Measurements from ENCODE around the gene CBX8.
A peak's percentile ranks its signal among the peaks of the same experiment; 100 is the strongest.

Gene CBX8

GRCh38 chr17:79796763-79797491 lies at the start of gene CBX8:
Gene CBX8 (minus strand): TSS chr17:79797077. CDS start chr17:79796998, 79 bp downstream.
- DNase-seq (ENCODE audit: low spot score) = peak; percentile 100

DNA sequence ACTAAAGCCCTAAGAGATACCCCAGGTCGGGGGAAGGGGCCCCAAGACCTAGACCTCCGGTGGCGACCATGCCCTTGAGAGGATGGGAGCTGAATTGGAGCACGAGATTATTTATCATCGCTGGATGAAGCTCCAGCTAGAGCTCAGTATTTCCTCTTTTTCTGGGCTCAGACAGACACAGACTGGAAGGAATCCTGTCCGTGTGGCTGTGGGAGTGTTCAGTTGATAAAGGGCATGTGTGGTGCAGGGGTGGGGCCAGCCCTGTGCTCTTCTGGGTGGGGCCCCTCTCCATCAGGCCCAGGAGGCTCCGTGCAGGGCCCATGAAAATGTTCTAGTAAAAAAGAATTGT lies 48.7 kb upstream of the CBX8 start:
- DNase-seq (ENCODE audit: low spot score) = peak; percentile 80

DNA sequence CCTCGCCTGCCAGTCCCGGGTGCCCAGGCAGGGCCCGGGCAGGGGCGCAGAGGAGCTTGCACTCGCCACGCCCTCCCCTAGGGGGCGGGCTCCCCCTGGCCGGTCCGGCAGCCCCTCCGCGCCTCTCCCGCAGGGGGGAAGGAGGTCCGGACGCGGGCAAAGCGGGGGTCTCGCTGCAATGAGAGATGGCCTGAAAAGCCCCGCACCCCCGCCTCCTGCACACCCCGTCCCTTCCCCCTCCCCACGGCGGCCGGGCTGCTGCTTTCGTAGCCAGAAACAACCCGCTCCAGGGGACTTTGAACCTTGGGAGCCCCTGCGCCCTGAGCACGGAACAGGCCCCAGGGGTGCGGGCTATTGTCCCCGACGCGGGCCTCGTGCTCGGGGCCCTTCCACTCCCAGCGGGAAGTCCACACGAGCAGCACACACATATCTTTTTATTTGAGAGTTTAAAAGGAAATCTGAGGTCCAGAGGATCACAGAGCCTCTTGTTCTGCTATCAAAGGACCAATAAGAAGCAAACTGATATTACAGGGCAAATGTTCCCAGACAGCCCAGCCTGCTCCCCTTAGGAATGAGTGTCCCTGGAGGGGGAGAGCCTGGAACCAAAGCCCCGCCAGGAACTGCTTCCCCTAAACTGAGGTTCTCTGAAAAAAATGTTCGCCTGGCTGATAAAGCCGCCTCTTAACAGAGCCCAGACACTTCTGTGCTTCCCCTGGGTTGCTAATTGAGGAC lies 48.2 kb upstream of the CBX8 start:
- DNase-seq (ENCODE audit: low spot score) = peak; percentile 88

GRCh38 chr17:79843816-79844800 lies 47.2 kb upstream of the CBX8 start:
- peak; percentile 92 for DNase-seq (ENCODE audit: low spot score)

DNA sequence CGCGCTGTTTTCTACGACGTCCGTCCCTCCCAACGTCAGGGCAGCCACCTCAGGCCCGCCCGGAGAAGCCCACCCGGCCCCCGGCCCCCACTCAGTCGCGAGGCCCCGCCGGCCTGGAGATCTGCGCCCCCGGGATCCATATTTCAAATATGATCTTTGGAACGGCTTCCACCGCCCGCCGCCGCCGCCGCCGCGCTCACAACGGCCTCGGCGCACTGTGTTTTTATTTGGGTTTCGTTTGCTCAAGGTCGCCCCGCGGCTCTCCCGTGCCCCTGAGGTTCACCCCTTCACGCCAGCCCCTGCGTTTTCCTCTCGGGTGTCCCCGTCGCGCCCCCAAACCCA lies 46.6 kb upstream of the CBX8 start:
- DNase-seq (ENCODE audit: low spot score) = no peak

DNA sequence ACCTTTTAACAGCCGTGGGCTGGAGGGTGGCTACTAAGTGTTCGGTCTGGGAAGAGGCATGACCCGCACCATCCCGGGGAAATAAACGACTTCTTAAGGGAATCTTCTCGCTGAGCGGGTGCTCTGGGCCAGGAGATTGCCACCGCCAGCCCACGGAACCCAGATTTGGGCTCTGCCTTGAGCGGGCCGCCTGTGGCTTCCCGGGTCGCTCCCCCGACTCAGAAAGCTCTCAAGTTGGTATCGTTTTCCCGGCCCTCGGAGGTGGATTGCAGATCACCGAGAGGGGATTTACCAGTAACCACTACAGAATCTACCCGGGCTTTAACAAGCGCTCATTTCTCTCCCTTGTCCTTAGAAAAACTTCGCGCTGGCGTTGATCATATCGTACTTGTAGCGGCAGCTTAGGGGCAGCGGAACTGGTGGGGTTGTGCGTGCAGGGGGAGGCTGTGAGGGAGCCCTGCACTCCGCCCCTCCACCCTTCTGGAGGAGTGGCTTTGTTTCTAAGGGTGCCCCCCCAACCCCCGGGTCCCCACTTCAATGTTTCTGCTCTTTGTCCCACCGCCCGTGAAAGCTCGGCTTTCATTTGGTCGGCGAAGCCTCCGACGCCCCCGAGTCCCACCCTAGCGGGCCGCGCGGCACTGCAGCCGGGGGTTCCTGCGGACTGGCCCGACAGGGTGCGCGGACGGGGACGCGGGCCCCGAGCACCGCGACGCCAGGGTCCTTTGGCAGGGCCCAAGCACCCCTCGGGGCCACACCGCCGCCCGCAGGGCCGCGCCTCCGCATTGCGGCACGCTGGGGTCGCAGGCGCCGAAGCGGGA lies 46.0 kb upstream of the CBX8 start:
- no peak for DNase-seq (ENCODE audit: low spot score)

DNA sequence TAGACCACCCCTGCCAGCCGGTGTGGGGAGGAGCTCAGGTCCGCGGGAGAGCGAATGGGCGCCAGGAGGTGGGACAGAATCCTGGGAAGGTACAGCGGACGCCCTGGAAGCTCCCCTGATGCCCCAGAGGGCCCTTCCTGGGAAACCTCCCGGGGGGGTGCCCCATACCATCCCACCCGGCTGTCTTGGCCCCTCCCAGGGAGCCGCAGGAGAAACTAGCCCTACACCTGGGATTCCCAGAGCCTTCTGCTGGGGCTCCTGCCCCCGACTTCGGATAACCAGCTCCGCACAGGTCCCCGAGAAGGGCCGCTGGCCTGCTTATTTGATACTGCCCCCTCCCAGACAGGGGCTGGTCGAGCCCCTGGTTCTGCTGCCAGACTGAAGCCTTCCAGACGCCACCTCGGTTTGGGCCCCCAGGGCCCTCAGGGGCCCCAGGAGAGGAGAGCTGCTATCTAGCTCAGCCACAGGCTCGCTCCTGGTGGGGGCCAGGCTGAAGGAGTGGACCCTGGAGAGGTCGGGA lies 45.3 kb upstream of the CBX8 start:
- DNase-seq (ENCODE audit: low spot score) = no peak

DNA sequence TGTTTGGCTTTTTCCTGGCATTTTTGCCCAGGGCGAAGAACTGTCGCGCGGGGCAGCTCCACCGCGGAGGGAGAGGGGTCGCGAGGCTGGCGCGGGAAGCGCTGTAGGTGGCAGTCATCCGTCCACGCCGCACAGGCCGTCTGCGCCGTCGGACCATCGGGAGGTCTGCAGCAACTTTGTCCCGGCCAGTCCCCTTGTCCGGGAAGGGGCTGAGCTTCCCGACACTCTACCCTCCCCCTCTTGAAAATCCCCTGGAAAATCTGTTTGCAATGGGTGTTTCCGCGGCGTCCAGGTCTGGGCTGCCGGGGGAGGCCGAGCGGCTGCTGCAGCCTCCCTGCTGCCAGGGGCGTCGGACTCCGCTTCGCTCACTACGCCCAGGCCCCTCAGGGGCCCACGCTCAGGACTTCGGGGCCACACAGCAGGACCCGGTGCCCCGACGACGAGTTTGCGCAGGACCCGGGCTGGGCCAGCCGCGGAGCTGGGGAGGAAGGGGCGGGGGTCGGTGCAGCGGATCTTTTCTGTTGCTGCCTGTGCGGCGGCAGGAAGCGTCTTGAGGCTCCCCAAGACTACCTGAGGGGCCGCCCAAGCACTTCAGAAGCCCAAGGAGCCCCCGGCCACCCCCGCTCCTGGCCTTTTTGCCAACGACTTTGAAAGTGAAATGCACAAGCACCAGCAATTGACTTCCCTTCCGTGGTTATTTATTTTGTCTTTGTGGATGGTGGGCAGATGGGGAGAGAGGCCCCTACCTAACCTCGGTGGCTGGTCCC lies 44.7 kb upstream of the CBX8 start:
- DNase-seq (ENCODE audit: low spot score) = no peak

GRCh38 chr17:79840989-79841286 lies 44.1 kb upstream of the CBX8 start:
- DNase-seq (ENCODE audit: low spot score) = no peak

- peak; percentile 67 for DNase-seq (ENCODE audit: low spot score)
These were observed 43.6 kb upstream of the CBX8 start for GRCh38 chr17:79840269-79840988.

DNA sequence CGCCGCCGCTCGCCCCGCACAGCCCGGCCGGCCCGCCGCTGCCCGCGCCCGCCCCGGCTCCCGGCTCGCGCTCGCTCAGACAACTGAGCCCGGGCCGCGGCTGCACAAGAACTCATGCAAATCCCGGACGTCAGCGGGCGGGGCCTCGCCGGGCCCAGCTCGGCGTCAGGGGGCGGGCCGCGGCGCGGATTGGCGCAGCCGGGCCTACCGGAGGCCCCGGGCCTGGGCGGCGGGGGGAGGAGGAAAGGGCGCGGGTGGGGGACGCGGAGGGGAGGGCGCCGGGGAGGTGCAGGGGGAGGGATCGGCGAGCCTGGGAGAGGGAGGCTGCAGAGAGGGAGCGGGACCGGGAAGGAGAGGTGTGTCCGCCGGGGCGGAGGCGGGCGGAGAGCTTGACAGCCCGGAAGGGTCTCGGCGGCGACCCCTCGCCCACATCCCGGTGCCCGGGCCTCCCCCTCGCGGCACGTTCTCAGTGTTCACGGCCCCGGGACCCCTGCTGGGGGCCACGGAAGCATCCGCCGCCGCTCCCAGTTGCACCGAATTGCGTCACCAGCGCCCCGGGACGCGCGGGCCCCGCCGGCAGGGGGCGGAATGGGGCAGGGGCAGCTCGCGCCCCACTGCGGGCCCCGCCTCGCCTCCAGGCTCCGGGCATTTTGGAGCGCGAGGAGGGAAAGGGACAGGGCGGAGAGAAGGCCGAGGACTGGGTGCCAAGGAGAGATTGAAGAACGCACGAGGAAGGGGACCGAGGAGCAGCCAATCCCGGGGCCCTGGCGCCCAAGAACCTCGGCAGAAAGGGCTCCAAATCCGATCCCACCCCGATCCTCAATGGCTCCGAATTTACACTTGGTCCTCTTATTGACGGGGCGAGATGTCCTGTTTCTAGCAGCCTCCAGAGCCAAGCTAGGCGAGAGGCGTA lies 42.7 kb upstream of the CBX8 start, which contains the start of gene CBX4:
TSS of gene CBX4 (minus strand) at position 85 of the 913 bp plus-strand sequence. CDS start 189 bp downstream, outside the sequence.
- peak; percentile 100 for DNase-seq (ENCODE audit: low spot score)

DNA sequence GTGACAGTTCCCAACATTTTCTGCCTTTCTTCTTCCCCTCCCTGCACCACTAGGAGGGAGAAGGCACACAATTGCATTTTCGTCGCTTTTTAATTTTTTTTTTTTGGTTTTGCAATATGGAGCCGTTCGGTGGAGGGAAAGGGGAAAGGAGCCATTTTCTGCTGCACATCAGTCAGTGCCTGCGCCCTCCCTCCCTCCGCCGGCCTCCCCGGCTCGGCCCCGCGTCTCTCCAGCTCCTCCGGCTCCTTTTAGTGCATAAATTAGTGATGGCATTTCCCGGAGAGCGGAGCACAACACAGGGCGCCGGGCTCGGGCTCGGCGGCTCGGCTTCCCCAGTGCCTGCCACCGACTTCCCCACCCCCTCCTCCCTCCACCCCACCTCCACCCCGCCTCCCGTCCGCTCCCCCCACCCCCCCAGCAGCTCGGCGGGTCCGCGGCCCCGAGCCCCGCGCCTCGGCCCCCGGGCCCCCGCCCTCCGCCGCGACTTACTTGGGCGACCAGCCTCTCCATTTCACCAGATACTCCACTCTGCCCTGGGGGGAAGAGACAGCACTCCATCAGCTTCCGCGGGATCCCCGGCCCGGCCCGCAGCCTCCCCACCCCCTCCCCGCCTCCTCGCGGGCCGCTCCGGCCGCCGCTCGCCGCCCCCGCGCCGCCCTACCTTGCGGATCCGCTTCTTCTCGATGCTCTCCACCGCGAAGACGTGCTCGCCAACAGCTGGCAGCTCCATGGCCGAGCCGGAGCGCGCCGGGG lies 41.8 kb upstream of the CBX8 start:
- DNase-seq (ENCODE audit: low spot score) = peak; percentile 80

- no peak for DNase-seq (ENCODE audit: low spot score)
These were observed 41.1 kb upstream of the CBX8 start for GRCh38 chr17:79837888-79838521.

DNA sequence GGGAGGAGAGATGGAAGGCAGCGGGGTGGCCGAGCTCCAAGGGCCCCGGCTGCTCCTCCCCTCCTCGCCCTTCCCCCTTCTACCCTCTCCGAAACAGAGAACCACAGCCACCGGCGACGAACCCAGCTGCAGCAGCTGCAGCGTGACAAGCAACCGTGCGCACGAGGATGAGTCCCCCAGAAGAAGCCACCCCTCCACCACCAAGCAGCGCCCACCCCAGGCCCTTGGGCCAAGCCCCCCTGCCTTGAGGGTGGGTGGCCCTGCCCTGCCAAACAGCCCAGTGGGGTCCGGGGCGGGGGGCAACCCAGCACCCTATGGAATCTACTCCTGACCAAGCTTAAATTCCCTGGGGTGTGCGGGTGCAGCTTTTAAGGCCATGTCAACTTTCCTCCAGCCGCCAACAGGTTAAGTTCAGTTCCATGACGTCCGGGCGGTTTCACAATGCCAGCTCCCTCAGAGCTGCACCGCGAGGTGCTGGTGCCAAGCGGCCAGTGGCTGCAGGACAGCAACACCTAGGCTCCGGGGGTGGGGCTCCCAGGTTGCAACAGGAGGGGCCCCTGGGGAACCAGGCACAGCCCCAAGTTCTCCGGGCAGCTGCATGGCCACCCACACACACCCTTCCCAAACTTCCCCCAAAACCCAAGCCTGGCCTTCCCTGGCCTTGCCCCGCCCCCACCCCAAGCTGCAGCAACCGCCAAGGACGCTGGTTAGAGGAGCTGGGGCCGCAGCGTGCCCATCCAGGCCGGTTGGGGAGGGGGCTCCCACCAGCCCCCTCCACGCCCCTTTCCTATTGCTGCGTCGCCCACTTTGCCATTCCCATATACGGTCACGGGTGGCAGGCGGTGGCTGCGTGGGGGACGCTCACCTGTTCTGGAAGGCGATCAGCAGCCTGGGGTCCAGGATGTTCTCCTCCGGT lies 40.4 kb upstream of the CBX8 start:
- DNase-seq (ENCODE audit: low spot score) = peak; percentile 67

GRCh38 chr17:79836510-79836971 lies 39.7 kb upstream of the CBX8 start:
- DNase-seq (ENCODE audit: low spot score) = no peak

DNA sequence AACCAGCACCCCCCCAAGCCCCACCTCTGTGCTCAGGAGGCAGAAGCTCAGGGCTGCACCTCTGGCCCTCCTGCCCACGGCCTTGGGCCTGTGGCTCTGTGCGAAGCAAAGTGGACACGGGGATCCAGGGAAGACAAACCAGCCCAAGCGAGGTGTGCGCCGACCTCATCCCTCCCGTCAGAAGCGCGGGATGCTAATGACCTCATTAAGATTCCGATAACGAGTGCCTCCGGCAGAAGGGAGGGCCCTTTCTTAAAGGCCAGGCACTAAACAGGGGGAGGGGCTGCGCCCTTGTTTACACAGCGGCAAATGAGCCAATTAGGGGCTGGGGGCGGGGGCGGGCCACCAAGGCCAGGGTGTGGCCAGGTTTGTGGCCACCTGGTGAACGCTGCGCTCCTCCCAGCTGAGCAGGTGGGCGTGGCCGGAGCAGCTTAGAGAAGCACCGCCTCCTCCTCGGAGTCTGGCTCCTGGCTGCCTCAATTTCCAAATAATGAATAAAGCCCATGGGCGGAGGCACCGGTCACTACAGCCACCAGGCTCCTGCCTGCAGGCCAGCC lies 39.2 kb upstream of the CBX8 start:
- DNase-seq (ENCODE audit: low spot score) = no peak
